Esophagus muscularis mucosa (tissue), 4 donors: ENCODE measurements around the gene POU2F2. TPM values are rescaled to one million over a fixed set of nuclear protein-coding genes. Genes with fewer than 3 reads are reported as not detected.

Experiments
- DNase-seq: peaks from one replicate; pipeline ENCODE4 v3.0.0-alpha.2; 2017; ENCODE audit errors: extremely low spot score
- H3K27ac ChIP-seq, 4 donors: fragments of 200-600 bp; sonication (generic); replicated peaks in 1 of 4; 1 replicate in 3 of 4; 2 replicates in 1 of 4; pipeline ENCODE4 v1.5.1; 2016 to 2019; ENCODE audit warnings: mild to moderate bottlenecking in 1 of 4
- H3K27me3 ChIP-seq, 4 donors: fragments of 200-600 bp; sonication (generic); one replicate each; pipeline versions ENCODE4 v1.5.1 to v1.6.0; 2016 to 2019
- H3K36me3 ChIP-seq, 4 donors: fragments of 200-600 bp; sonication (generic); one replicate each; pipeline ENCODE4 v1.5.1; 2016 to 2019
- H3K4me1 ChIP-seq, 4 donors: fragments of 200-600 bp; sonication (generic); one replicate each; pipeline ENCODE4 v1.5.1; 2016 to 2019
- H3K4me3 ChIP-seq, 4 donors: fragments of 200-600 bp; sonication (generic); 1 replicate in 2 of 4; 2 replicates in 2 of 4; pipeline ENCODE4 v1.5.1; 2016 to 2019; ENCODE audit warnings: mild to moderate bottlenecking in 4 of 4, moderate library complexity in 1 of 4
- H3K9me3 ChIP-seq, 4 donors: fragments of 200-600 bp; sonication (generic); 1 replicate in 3 of 4; 2 replicates in 1 of 4; pipeline ENCODE4 v1.5.1; 2016 to 2019
- EP300 ChIP-seq: sonication (generic); formaldehyde crosslinking; IDR thresholded peaks from one replicate; pipeline ENCODE4 v1.6.1; 2017; ENCODE audit warnings: antibody characterized with exemption
- POLR2A ChIP-seq: fragments of 450-650 bp; IDR thresholded peaks from one replicate; pipeline ENCODE4 v1.6.1; 2017; ENCODE audit warnings: antibody characterized with exemption, moderate library complexity, mild to moderate bottlenecking, low read depth
- POLR2AphosphoS5 ChIP-seq, 2 donors: sonication (generic); formaldehyde crosslinking; IDR thresholded peaks; one replicate each; pipeline ENCODE4 v1.6.1; 2017; ENCODE audit warnings: antibody characterized with exemption in 2 of 2
- WGBS: methylation state at CpG from one replicate; pipeline ENCODE4 v1.1.5; 2018; 5-methylcytosine and 5-hydroxymethylcytosine counted together
- intact Hi-C: fragments of 100-400 bp; cut with DNase I; formaldehyde crosslinking; loops from one replicate; pipeline ENCODE4 v1.15.1; 2023
- total RNA-seq, 4 donors: library from RNA; depleted of rRNA; stranded (reverse); fragments of >200 nt; gene quantifications; one replicate each; pipeline versions ENCODE4 v1.1.0 to v1.2.1, GENCODE V29; 2016
- TF ChIP-seq, protein P1 (sequence below), 3 experiments: fragments of 200-600 bp in 2 of 3; fragments of 450-650 bp in 1 of 3; sonication (generic) in 2 of 3; IDR thresholded peaks; one replicate each; pipeline ENCODE4 v1.5.1; 2017 to 2019; ENCODE audit warnings: antibody characterized with exemption in 3 of 3, mild to moderate bottlenecking in 2 of 3, moderate library complexity in 1 of 3

The POU2F2 gene
- total RNA-seq, 4 donors from 2014 or later: 0.52 to 2.5 (median 1.5) TPM

DNA sequence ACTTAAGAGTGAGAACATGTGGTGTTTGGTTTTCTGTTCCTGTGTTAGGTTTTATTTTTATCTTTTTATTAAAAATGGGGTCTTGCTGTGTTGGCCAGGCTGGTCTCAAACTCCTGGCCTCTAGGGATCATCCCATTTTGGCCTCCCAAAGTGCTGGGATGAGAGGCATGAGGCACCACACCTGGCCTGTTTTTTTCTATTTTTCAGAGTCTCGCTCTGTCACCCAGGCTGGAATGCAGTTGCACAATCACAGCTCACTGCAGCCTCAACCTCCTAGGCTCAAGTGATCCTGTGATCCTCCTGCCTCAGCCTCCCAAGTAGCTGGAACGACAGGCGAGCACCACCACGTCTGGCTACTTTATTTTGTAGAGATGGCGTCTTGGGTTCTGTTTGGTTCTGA is 48.7 kb downstream of the POU2F2 start:
- Histone ChIP-seq H3K36me3 (peaks cover 25 to 52% (median 46%) of the 10 kb centered on the region in 4 donors), H3K27me3 (no peaks in the 10 kb centered on the region), H3K9me3 (no peaks in the 10 kb centered on the region), H3K27ac (no peak overlapping the region), H3K4me1 (peaks cover 0 to 16% (median 11%) of the 10 kb centered on the region in 4 donors), H3K4me3 (no peak overlapping the region)
- no peak for TF ChIP-seq POLR2A
- TF ChIP-seq, protein P1, sequence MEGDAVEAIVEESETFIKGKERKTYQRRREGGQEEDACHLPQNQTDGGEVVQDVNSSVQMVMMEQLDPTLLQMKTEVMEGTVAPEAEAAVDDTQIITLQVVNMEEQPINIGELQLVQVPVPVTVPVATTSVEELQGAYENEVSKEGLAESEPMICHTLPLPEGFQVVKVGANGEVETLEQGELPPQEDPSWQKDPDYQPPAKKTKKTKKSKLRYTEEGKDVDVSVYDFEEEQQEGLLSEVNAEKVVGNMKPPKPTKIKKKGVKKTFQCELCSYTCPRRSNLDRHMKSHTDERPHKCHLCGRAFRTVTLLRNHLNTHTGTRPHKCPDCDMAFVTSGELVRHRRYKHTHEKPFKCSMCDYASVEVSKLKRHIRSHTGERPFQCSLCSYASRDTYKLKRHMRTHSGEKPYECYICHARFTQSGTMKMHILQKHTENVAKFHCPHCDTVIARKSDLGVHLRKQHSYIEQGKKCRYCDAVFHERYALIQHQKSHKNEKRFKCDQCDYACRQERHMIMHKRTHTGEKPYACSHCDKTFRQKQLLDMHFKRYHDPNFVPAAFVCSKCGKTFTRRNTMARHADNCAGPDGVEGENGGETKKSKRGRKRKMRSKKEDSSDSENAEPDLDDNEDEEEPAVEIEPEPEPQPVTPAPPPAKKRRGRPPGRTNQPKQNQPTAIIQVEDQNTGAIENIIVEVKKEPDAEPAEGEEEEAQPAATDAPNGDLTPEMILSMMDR (IDR thresholded peaks at IDR 0.05): no peak
- no peak for TF ChIP-seq POLR2AphosphoS5 (IDR thresholded peaks at IDR 0.05)
- no peak for TF ChIP-seq EP300
- intact Hi-C loops: no loop called here
- WGBS: 98% methylated on average over 5 of the region's 5 CpGs
- DNase-seq: no peak

DNA sequence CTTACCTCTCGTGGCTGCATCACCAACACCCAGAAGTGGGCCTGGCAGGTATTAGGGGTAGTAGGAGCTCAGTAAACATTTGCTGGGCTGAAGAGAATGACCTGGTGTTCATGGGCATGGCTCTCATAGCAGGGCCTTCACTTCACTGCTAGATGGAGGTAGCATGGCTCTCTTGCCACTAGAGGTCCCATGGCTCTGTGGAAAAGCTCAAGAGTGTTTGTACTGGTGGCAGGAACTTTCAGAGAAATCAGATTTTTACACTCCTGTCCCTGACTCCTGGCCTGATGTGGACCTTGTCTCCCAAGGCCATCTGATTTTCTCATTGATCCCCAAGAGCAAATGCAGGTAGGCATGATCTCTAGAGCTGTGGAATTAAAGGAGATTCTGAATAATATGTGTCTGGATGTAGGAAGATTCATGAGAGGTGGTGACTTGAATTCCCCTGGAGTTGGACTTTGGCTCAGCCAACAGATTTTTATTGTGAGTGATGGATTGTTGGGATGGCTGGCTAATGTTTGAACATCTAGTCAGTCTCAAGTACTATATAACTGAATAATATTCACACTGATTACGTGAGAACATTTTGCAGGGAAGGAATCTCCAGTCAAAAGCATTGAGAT is 50.6 kb downstream of the POU2F2 start:
- no peak overlapping the region for H3K27ac ChIP-seq
- intact Hi-C loops: no loop called here
- no peaks in the 10 kb centered on the region for H3K9me3 ChIP-seq
- no peak for TF ChIP-seq POLR2A
- TF ChIP-seq, protein P1 (IDR thresholded peaks at IDR 0.05): peak in 2 of 3 experiments; percentile 21 to 49
- WGBS: 68% methylated on average over 2 of the region's 2 CpGs
- no peaks in the 10 kb centered on the region for H3K27me3 ChIP-seq
- peaks cover 15 to 28% (median 21%) of the 10 kb centered on the region in 4 donors for H3K4me1 ChIP-seq
- DNase-seq: no peak
- H3K4me3 ChIP-seq: no peak overlapping the region
- H3K36me3 ChIP-seq: peaks cover 26 to 56% (median 49%) of the 10 kb centered on the region in 4 donors

DNA sequence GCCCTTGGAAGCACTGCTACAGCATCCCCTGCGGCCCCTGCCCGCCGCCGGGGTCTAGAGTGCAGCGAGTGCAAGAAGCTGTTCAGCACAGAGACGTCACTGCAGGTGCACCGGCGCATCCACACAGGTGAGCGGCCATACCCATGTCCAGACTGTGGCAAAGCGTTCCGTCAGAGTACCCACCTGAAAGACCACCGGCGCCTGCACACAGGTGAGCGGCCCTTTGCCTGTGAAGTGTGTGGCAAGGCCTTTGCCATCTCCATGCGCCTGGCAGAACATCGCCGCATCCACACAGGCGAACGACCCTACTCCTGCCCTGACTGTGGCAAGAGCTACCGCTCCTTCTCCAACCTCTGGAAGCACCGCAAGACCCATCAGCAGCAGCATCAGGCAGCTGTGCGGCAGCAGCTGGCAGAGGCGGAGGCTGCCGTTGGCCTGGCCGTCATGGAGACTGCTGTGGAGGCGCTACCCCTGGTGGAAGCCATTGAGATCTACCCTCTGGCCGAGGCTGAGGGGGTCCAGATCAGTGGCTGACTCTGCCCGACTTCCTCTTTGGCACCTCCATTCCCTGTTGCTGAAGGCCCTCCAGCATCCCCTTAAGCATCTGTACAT is 51.4 kb downstream of the POU2F2 start:
- H3K4me1 ChIP-seq: peaks cover 15 to 30% (median 23%) of the 10 kb centered on the region in 4 donors
- no peak for DNase-seq
- WGBS: 94% methylated on average over 21 of the region's 28 CpGs
- H3K27ac ChIP-seq: no peak overlapping the region
- intact Hi-C loops: no loop called here
- H3K4me3 ChIP-seq: no peak overlapping the region
- no peaks in the 10 kb centered on the region for H3K9me3 ChIP-seq
- TF ChIP-seq POLR2A (no peak), POLR2AphosphoS5 (IDR thresholded peaks at IDR 0.05) (no peak), EP300 (no peak)
- TF ChIP-seq, protein P1 (IDR thresholded peaks at IDR 0.05): no peak
- H3K27me3 ChIP-seq: no peaks in the 10 kb centered on the region
- peaks cover 26 to 56% (median 49%) of the 10 kb centered on the region in 4 donors for H3K36me3 ChIP-seq

DNA sequence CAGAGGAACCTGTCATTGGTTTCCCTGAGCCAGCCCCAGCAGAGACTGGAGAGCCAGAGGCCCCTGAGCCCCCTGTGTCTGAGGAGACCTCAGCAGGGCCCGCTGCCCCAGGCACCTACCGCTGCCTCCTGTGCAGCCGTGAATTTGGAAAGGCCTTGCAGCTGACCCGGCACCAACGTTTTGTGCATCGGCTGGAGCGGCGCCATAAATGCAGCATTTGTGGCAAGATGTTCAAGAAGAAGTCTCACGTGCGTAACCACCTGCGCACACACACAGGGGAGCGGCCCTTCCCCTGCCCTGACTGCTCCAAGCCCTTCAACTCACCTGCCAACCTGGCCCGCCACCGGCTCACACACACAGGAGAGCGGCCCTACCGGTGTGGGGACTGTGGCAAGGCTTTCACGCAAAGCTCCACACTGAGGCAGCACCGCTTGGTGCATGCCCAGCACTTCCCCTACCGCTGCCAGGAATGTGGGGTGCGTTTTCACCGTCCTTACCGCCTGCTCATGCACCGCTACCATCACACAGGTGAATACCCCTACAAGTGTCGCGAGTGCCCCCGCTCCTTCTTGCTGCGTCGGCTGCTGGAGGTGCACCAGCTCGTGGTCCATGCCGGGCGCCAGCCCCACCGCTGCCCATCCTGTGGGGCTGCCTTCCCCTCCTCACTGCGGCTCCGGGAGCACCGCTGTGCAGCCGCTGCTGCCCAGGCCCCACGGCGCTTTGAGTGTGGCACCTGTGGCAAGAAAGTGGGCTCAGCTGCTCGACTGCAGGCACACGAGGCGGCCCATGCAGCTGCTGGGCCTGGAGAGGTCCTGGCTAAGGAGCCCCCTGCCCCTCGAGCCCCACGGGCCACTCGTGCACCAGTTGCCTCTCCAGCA is 52.1 kb downstream of the POU2F2 start:
- Histone ChIP-seq H3K4me1 (peaks cover 16 to 32% (median 24%) of the 10 kb centered on the region in 4 donors), H3K27me3 (no peaks in the 10 kb centered on the region), H3K9me3 (no peaks in the 10 kb centered on the region), H3K27ac (no peak overlapping the region), H3K4me3 (no peak overlapping the region), H3K36me3 (peaks cover 26 to 56% (median 49%) of the 10 kb centered on the region in 4 donors)
- WGBS: 94% methylated on average over 26 of the region's 44 CpGs
- intact Hi-C loops: no loop called here
- no peak for DNase-seq
- TF ChIP-seq, protein P1 (IDR thresholded peaks at IDR 0.05): no peak
- no peak for TF ChIP-seq EP300
- TF ChIP-seq POLR2AphosphoS5 (IDR thresholded peaks at IDR 0.05): no peak
- no peak for TF ChIP-seq POLR2A
